PC-3 (cell line): Measurements from ENCODE around the gene WDR59.

ENCODE experiments used
- CTCF ChIP-seq: fragments of 300-600 bp; sonication (generic); conservative IDR thresholded peaks from 2 replicates; pipeline ENCODE4 v1.5.1; 2017; ENCODE audit warnings: antibody characterized with exemption, low read depth, mild to moderate bottlenecking, low read length
- EZH2 ChIP-seq: fragments of 300-600 bp; sonication (generic); IDR thresholded peaks from one replicate; pipeline ENCODE4 v1.6.1; 2017; ENCODE audit warnings: antibody characterized with exemption, mild to moderate bottlenecking, low read length; ENCODE audit not compliant: unreplicated experiment
- EZH2phosphoT487 ChIP-seq: fragments of 300-600 bp; sonication (generic); IDR thresholded peaks from 2 replicates; pipeline ENCODE4 v1.6.1; 2018; ENCODE audit warnings: mild to moderate bottlenecking, antibody characterized with exemption, low read length, borderline replicate concordance

- TF ChIP-seq CTCF (no peak), EZH2phosphoT487 (no peak), EZH2 (no peak)
Measured at GRCh38 chr16:74982256-74982655, 2.7 kb downstream of the WDR59 start.
